Kidney epithelial cell (primary cell): ENCODE data around the gene RGS14. TPM values are rescaled to one million over a fixed set of nuclear protein-coding genes. Genes with fewer than 3 reads are reported as not detected.
"Not testable (repeated sequence)": the region's sequence is repeated elsewhere in the genome, so short reads cannot be mapped to it uniquely, and the experiment has no call there.

Experiments used
- DNase-seq: peaks from one replicate; pipeline ENCODE4 v3.0.0-alpha.2; 2010; ENCODE audit warnings: low read depth
- H3K27me3 ChIP-seq: 2 replicates; pipeline ENCODE4 v1.6.0; 2011; ENCODE audit warnings: low read length; ENCODE audit not compliant: control insufficient read depth, insufficient read depth
- H3K36me3 ChIP-seq: 2 replicates; pipeline ENCODE4 v1.5.1; 2011; ENCODE audit warnings: low read length; ENCODE audit not compliant: control insufficient read depth, insufficient read depth
- H3K4me3 ChIP-seq: 2 replicates; pipeline ENCODE4 v1.5.1; 2011; ENCODE audit warnings: low read depth, mild to moderate bottlenecking, control low read depth, low read length
- CTCF ChIP-seq: IDR thresholded peaks from 2 replicates; pipeline ENCODE4 v1.5.1; 2011; ENCODE audit warnings: mild to moderate bottlenecking, moderate library complexity, low read length, control low read depth, inconsistent platforms; ENCODE audit not compliant: insufficient read depth, poor library complexity, severe bottlenecking
- total RNA-seq: library from RNA; depleted of rRNA; stranded (reverse); fragments of >200 nt; gene quantifications from 2 replicates; pipeline ENCODE4 v1.2.3, GENCODE V29; 2015

Gene RGS14
- total RNA-seq, 1 donor from 2014 or later: 14.5 TPM

- H3K27me3 ChIP-seq: peaks cover 2% of the 10 kb centered on the region
- DNase-seq: no peak
- H3K4me3 ChIP-seq: no peak overlapping the region
- H3K36me3 ChIP-seq: no peaks in the 10 kb centered on the region
- TF ChIP-seq CTCF: no peak
Measured at GRCh38 chr5:177355868-177356168, 1.9 kb upstream of the RGS14 start.

- peaks cover 2% of the 10 kb centered on the region for H3K27me3 ChIP-seq
- no peaks in the 10 kb centered on the region for H3K36me3 ChIP-seq
- H3K4me3 ChIP-seq: no peak overlapping the region
- TF ChIP-seq CTCF: no peak
- no peak for DNase-seq
Measured at GRCh38 chr5:177356746-177357145, 978 bp upstream of the RGS14 start.

GRCh38 chr5:177357146-177357458, 622 bp upstream of the RGS14 start:
- no peak for DNase-seq
- Histone ChIP-seq H3K36me3 (no peaks in the 10 kb centered on the region), H3K4me3 (no peak overlapping the region), H3K27me3 (peaks cover 2% of the 10 kb centered on the region)
- no peak for TF ChIP-seq CTCF

- Histone ChIP-seq H3K4me3 (no peak overlapping the region), H3K27me3 (peaks cover 2% of the 10 kb centered on the region), H3K36me3 (no peaks in the 10 kb centered on the region)
- TF ChIP-seq CTCF: no peak
- DNase-seq: no peak
Measured at GRCh38 chr5:177358370-177358819, 671 bp downstream of the RGS14 start.

GRCh38 chr5:177359451-177359851, 1.7 kb downstream of the RGS14 start:
- TF ChIP-seq CTCF: no peak
- Histone ChIP-seq H3K27me3 (peaks cover 2% of the 10 kb centered on the region), H3K4me3 (no peak overlapping the region), H3K36me3 (no peaks in the 10 kb centered on the region)
- no peak for DNase-seq

- DNase-seq: no peak
Measured at GRCh38 chr5:177359860-177360259, 2.1 kb downstream of the RGS14 start.

GRCh38 chr5:177360740-177361139, 3.0 kb downstream of the RGS14 start:
- H3K27me3 ChIP-seq, DNase-seq, H3K4me3 ChIP-seq, H3K36me3 ChIP-seq: not testable (repeated sequence)

More at GRCh38 chr5:177359860-177360259, 2.1 kb downstream of the RGS14 start:
- Histone ChIP-seq H3K36me3 (no peaks in the 10 kb centered on the region), H3K4me3 (no peak overlapping the region), H3K27me3 (peaks cover 2% of the 10 kb centered on the region)
- no peak for TF ChIP-seq CTCF
